SU-DHL-6 (cell line): ENCODE results near the gene NEMF.

ENCODE experiments used
- H2AFZ ChIP-seq: fragments of 200-600 bp; sonication (generic); 2 replicates; pipeline ENCODE4 v1.6.1; 2014; ENCODE audit warnings: low read depth, mild to moderate bottlenecking, moderate library complexity, mixed read lengths, antibody characterized with exemption, low read length; ENCODE audit not compliant: severe bottlenecking
- H3F3A ChIP-seq: fragments of 200-600 bp; shearing (Covaris generic); 2 replicates; pipeline ENCODE4 v1.6.0; 2016; ENCODE audit warnings: antibody characterized with exemption, mild to moderate bottlenecking; ENCODE audit not compliant: insufficient read depth
- H3K27ac ChIP-seq: fragments of 200-600 bp; sonication (generic); 2 replicates; pipeline ENCODE4 v1.5.1; 2016; ENCODE audit warnings: low read depth, mild to moderate bottlenecking, low read length, moderate library complexity, mixed read lengths
- H3K27me3 ChIP-seq: fragments of 200-600 bp; sonication (generic), shearing (Covaris generic); 2 replicates; pipeline ENCODE4 v1.6.0; 2014; ENCODE audit warnings: mild to moderate bottlenecking, low read length
- H3K36me3 ChIP-seq: fragments of 200-600 bp; sonication (generic); 2 replicates; pipeline ENCODE4 v1.6.1; 2014; ENCODE audit warnings: mild to moderate bottlenecking, low read length, mixed read lengths
- H3K4me2 ChIP-seq: fragments of 300-600, 200-600 bp; shearing (Covaris generic), sonication (generic); 2 replicates; pipeline ENCODE4 v1.6.0; 2014; ENCODE audit warnings: low read length, low read depth, mild to moderate bottlenecking; ENCODE audit not compliant: poor library complexity, severe bottlenecking
- H3K4me3 ChIP-seq: fragments of 200-600 bp; sonication (generic); 2 replicates; pipeline ENCODE4 v1.5.1; 2014; ENCODE audit warnings: antibody characterized with exemption, low read length, mild to moderate bottlenecking, mixed read lengths; ENCODE audit not compliant: insufficient read depth, poor library complexity, severe bottlenecking
- H3K79me2 ChIP-seq: fragments of 200-600 bp; sonication (generic); 2 replicates; pipeline ENCODE4 v1.6.1; 2014; ENCODE audit warnings: mild to moderate bottlenecking, low read length, moderate library complexity; ENCODE audit not compliant: insufficient read depth
- H3K9ac ChIP-seq: fragments of 200-600 bp; sonication (generic); 2 replicates; pipeline ENCODE4 v1.7.0; 2014; ENCODE audit warnings: mild to moderate bottlenecking, low read length
- H3K9me2 ChIP-seq: fragments of 200-600 bp; sonication (generic); replicated peaks from 2 replicates; pipeline ENCODE4 v1.6.1; 2014; ENCODE audit warnings: low read length; ENCODE audit not compliant: insufficient read depth
- H3K9me3 ChIP-seq: fragments of 200-600 bp; sonication (generic); 2 replicates; pipeline ENCODE4 v1.6.1; 2014; ENCODE audit warnings: low read length, mixed read lengths; ENCODE audit not compliant: insufficient read depth
- H4K20me1 ChIP-seq: fragments of 200-600 bp; sonication (generic); 2 replicates; pipeline ENCODE4 v1.6.1; 2014; ENCODE audit warnings: low read depth, mild to moderate bottlenecking, antibody characterized with exemption, low read length, moderate library complexity, mixed read lengths
- EZH2phosphoT487 ChIP-seq: fragments of 200-600 bp; sonication (generic), shearing (Covaris generic); conservative IDR thresholded peaks from 2 replicates; pipeline ENCODE4 v1.6.1; 2018; ENCODE audit warnings: mild to moderate bottlenecking, antibody characterized with exemption, low read length, moderate library complexity, mixed read lengths
- TF ChIP-seq, protein P1 (sequence below): fragments of 200-600 bp; sonication (generic); IDR thresholded peaks from one replicate; pipeline ENCODE4 v1.5.1; 2017; ENCODE audit warnings: antibody characterized with exemption, mild to moderate bottlenecking, low read length, moderate library complexity; ENCODE audit not compliant: insufficient read depth, poor library complexity, severe bottlenecking

Gene NEMF

GRCh38 chr14:49860988-49861698, 8.6 kb upstream of the NEMF start:
- Histone ChIP-seq H3K9me2 (no peaks in the 10 kb centered on the region), H3F3A (peaks cover 40% of the 10 kb centered on the region), H3K9ac (peak overlapping the region; percentile 74), H4K20me1 (no peaks in the 10 kb centered on the region), H2AFZ (peak overlapping the region; percentile 98), H3K36me3 (no peaks in the 10 kb centered on the region), H3K4me3 (peak overlapping the region; percentile 60), H3K9me3 (no peaks in the 10 kb centered on the region), H3K79me2 (peaks cover 5% of the 10 kb centered on the region; the same call in 1 of the 2 replicates), H3K27ac (peak overlapping the region; percentile 85), H3K27me3 (no peaks in the 10 kb centered on the region), H3K4me2 (peak overlapping the region; percentile 75)
- TF ChIP-seq, protein P1, sequence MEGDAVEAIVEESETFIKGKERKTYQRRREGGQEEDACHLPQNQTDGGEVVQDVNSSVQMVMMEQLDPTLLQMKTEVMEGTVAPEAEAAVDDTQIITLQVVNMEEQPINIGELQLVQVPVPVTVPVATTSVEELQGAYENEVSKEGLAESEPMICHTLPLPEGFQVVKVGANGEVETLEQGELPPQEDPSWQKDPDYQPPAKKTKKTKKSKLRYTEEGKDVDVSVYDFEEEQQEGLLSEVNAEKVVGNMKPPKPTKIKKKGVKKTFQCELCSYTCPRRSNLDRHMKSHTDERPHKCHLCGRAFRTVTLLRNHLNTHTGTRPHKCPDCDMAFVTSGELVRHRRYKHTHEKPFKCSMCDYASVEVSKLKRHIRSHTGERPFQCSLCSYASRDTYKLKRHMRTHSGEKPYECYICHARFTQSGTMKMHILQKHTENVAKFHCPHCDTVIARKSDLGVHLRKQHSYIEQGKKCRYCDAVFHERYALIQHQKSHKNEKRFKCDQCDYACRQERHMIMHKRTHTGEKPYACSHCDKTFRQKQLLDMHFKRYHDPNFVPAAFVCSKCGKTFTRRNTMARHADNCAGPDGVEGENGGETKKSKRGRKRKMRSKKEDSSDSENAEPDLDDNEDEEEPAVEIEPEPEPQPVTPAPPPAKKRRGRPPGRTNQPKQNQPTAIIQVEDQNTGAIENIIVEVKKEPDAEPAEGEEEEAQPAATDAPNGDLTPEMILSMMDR = no peak
- no peak for TF ChIP-seq EZH2phosphoT487

GRCh38 chr14:49858383-49858782, 5.8 kb upstream of the NEMF start:
- Histone ChIP-seq H3F3A (peaks cover 25% of the 10 kb centered on the region), H3K4me2 (peak overlapping the region; percentile 20), H3K79me2 (peaks cover 3% of the 10 kb centered on the region; the same call in 1 of the 2 replicates), H3K9me3 (no peaks in the 10 kb centered on the region), H3K27ac (peak overlapping the region; percentile 29; the same call in 1 of the 2 replicates), H3K4me3 (no peak overlapping the region), H3K36me3 (no peaks in the 10 kb centered on the region), H3K9ac (no peak overlapping the region), H2AFZ (no peak overlapping the region), H3K27me3 (no peaks in the 10 kb centered on the region), H4K20me1 (no peaks in the 10 kb centered on the region), H3K9me2 (no peaks in the 10 kb centered on the region)
- TF ChIP-seq, protein P1 = no peak
- no peak for TF ChIP-seq EZH2phosphoT487

DNA sequence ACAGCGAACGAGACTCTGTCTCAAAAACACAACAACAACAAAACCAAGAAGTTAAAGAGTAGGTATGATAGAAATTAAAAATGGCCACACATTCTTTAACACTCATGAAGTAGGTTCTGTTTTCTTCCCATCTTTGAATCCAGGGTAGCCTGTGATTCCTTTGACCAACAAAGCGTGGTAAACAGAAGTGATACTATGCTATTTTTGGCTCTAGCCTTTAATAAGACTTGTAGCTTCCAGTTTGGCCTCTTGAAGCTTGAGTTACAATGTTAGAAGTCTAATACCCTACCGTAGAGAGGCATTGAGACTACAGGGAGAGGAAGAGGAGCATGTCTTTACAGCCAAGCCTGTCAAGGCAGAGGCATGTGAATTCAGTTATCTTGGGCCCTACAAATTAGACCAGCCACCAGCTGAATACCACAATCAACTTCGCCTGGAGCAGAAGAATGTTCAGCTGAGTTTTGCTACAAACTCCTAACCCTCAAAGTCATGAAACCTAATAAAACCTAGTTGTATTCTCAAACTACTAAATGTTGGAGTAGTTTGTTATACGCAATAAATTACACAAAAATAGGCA, 4.9 kb upstream of the NEMF start:
- Histone ChIP-seq H3K9me2 (no peaks in the 10 kb centered on the region), H3K9ac (no peak overlapping the region), H4K20me1 (no peaks in the 10 kb centered on the region), H3K9me3 (no peaks in the 10 kb centered on the region), H2AFZ (no peak overlapping the region), H3K79me2 (peaks cover 2% of the 10 kb centered on the region), H3K27me3 (no peaks in the 10 kb centered on the region), H3K4me2 (peak overlapping the region; percentile 18), H3F3A (peaks cover 25% of the 10 kb centered on the region), H3K4me3 (no peak overlapping the region), H3K27ac (peak overlapping the region; percentile 15; the same call in 1 of the 2 replicates), H3K36me3 (no peaks in the 10 kb centered on the region)
- no peak for TF ChIP-seq EZH2phosphoT487
- TF ChIP-seq, protein P1 = no peak
